Hepatocyte (in vitro differentiated cells): Measurements from ENCODE around the gene DMXL1. TPM values are rescaled to one million over a fixed set of nuclear protein-coding genes. Genes with fewer than 3 reads are reported as not detected.

ENCODE experiments used
- DNase-seq: peaks from one replicate; pipeline ENCODE4 v3.0.0-alpha.2; 2016; ENCODE audit warnings: low spot score
- H2AFZ ChIP-seq: fragments of 200-600 bp; sonication (generic); 2 replicates; pipeline ENCODE4 v1.6.0; 2016; ENCODE audit warnings: antibody characterized with exemption, mild to moderate bottlenecking
- H3K27ac ChIP-seq: fragments of 200-600 bp; sonication (generic); 2 replicates; pipeline ENCODE4 v1.5.1; 2016; ENCODE audit warnings: mild to moderate bottlenecking
- H3K27me3 ChIP-seq: fragments of 200-600 bp; sonication (generic); 2 replicates; pipeline ENCODE4 v1.6.1; 2016
- H3K36me3 ChIP-seq: fragments of 200-600 bp; sonication (generic); replicated peaks from 2 replicates; pipeline ENCODE4 v1.5.1; 2016; ENCODE audit warnings: low read depth; ENCODE audit not compliant: insufficient read depth
- H3K4me1 ChIP-seq: fragments of 200-600 bp; sonication (generic); 2 replicates; pipeline ENCODE4 v1.5.1; 2016; ENCODE audit warnings: mild to moderate bottlenecking, moderate library complexity; ENCODE audit not compliant: insufficient read depth
- H3K4me2 ChIP-seq: fragments of 200-600 bp; sonication (generic); 2 replicates; pipeline ENCODE4 v1.6.0; 2016
- H3K4me3 ChIP-seq: fragments of 200-600 bp; sonication (generic); 2 replicates; pipeline ENCODE4 v1.5.1; 2016; ENCODE audit warnings: mild to moderate bottlenecking
- H3K79me2 ChIP-seq: fragments of 200-600 bp; sonication (generic); 2 replicates; pipeline ENCODE4 v1.6.0; 2017; ENCODE audit warnings: mild to moderate bottlenecking
- H3K9me2 ChIP-seq: fragments of 200-600 bp; sonication (generic); replicated peaks from 2 replicates; pipeline ENCODE4 v1.6.0; 2017; ENCODE audit warnings: mild to moderate bottlenecking; ENCODE audit not compliant: insufficient read depth
- H3K9me3 ChIP-seq: fragments of 200-600 bp; sonication (generic); 2 replicates; pipeline ENCODE4 v1.5.1; 2016; ENCODE audit warnings: low read depth, mild to moderate bottlenecking
- H4K20me1 ChIP-seq: fragments of 200-600 bp; sonication (generic); 2 replicates; pipeline ENCODE4 v1.6.0; 2016; ENCODE audit warnings: mild to moderate bottlenecking; ENCODE audit not compliant: insufficient read depth, poor library complexity, severe bottlenecking
- CTCF ChIP-seq: fragments of 200-600 bp; sonication (generic); IDR thresholded peaks from 2 replicates; pipeline ENCODE4 v1.5.1; 2016; ENCODE audit warnings: antibody characterized with exemption, mild to moderate bottlenecking; ENCODE audit not compliant: poor library complexity
- EZH2 ChIP-seq: fragments of 200-600 bp; sonication (generic); IDR thresholded peaks from 2 replicates; pipeline ENCODE4 v1.6.1; 2016; ENCODE audit warnings: antibody characterized with exemption, mild to moderate bottlenecking, borderline replicate concordance
- EZH2phosphoT487 ChIP-seq: fragments of 200-600 bp; sonication (generic); IDR thresholded peaks from one replicate; pipeline ENCODE4 v1.6.1; 2018; ENCODE audit warnings: antibody characterized with exemption, mild to moderate bottlenecking, low read depth, moderate library complexity; ENCODE audit not compliant: unreplicated experiment, severe bottlenecking
- WGBS: methylation state at CpG from one replicate; pipeline ENCODE4 v1.1.6; 2016; ENCODE audit warnings: low lambda C conversion rate; ENCODE audit errors: missing lambda C conversion rate; 5-methylcytosine and 5-hydroxymethylcytosine counted together
- polyA plus RNA-seq: library from polyadenylated mRNA; unstranded; fragments of >200 nt; fragmentation: Nextera tagmentation; extraction: Ambion mirVana; gene quantifications from 2 replicates; pipeline ENCODE4 v1.2.1, GENCODE V29; 2016
- total RNA-seq: library from RNA; depleted of rRNA; stranded (reverse); fragments of >200 nt; gene quantifications from 2 replicates; pipeline ENCODE4 v1.2.3, GENCODE V29; 2014

Gene DMXL1
- total and polyA plus RNA-seq, 2 experiments from 2014 or later: 13.3 to 46.1 TPM

GRCh38 chr5:119290607-119291006, 219.7 kb downstream of the DMXL1 start:
- Histone ChIP-seq H3K27ac (no peak overlapping the region), H3K4me2 (no peak overlapping the region), H3K9me3 (no peaks in the 10 kb centered on the region), H3K79me2 (peaks cover 7% of the 10 kb centered on the region), H3K27me3 (no peaks in the 10 kb centered on the region), H3K4me3 (no peak overlapping the region), H4K20me1 (no peaks in the 10 kb centered on the region), H3K9me2 (no peaks in the 10 kb centered on the region), H2AFZ (no peak overlapping the region), H3K4me1 (peaks cover 50% of the 10 kb centered on the region), H3K36me3 (no peaks in the 10 kb centered on the region)
- no peak for DNase-seq
- no peak for TF ChIP-seq CTCF
- TF ChIP-seq EZH2phosphoT487: no peak
- TF ChIP-seq EZH2: no peak
- WGBS: 100% methylated on average over 2 of the region's 2 CpGs

- Histone ChIP-seq H2AFZ (no peak overlapping the region), H3K4me3 (no peak overlapping the region), H3K4me1 (peaks cover 50% of the 10 kb centered on the region), H3K36me3 (no peaks in the 10 kb centered on the region), H3K27me3 (no peaks in the 10 kb centered on the region), H3K27ac (no peak overlapping the region), H3K9me3 (no peaks in the 10 kb centered on the region), H4K20me1 (no peaks in the 10 kb centered on the region), H3K79me2 (peaks cover 7% of the 10 kb centered on the region), H3K4me2 (no peak overlapping the region), H3K9me2 (no peaks in the 10 kb centered on the region)
- no peak for DNase-seq
- 72% methylated on average over 5 of the region's 5 CpGs for WGBS
- no peak for TF ChIP-seq EZH2phosphoT487
- TF ChIP-seq EZH2: no peak
- no peak for TF ChIP-seq CTCF
These were observed 220.2 kb downstream of the DMXL1 start for GRCh38 chr5:119291056-119291455.

GRCh38 chr5:119291877-119292276, 221.0 kb downstream of the DMXL1 start:
- Histone ChIP-seq H4K20me1 (no peaks in the 10 kb centered on the region), H3K9me3 (no peaks in the 10 kb centered on the region), H3K4me1 (peaks cover 50% of the 10 kb centered on the region), H3K4me3 (no peak overlapping the region), H3K79me2 (peaks cover 7% of the 10 kb centered on the region), H3K27ac (no peak overlapping the region), H3K27me3 (no peaks in the 10 kb centered on the region), H3K9me2 (no peaks in the 10 kb centered on the region), H3K36me3 (no peaks in the 10 kb centered on the region), H3K4me2 (no peak overlapping the region), H2AFZ (no peak overlapping the region)
- no peak for DNase-seq
- TF ChIP-seq EZH2phosphoT487 (no peak), EZH2 (no peak), CTCF (no peak)
- 69% methylated on average over 3 of the region's 3 CpGs for WGBS
